Psoas muscle (tissue), 8 donors: ENCODE measurements around the gene ULK1. TPM values are rescaled to one million over a fixed set of nuclear protein-coding genes. Genes with fewer than 3 reads are reported as not detected.
A peak's percentile ranks its signal among the peaks of the same experiment; 100 is the strongest.

Experiments
- ATAC-seq, 4 donors: fragments of 200-7000 bp; cut with Tn5 transposase; one replicate each; pipeline ENCODE4 v1.9.1; 2020; ENCODE audit warnings: moderate library complexity in 3 of 4, mild to moderate bottlenecking in 2 of 4
- DNase-seq, 2 donors: peaks; one replicate each; pipeline ENCODE4 v3.0.0-alpha.2; 2020
- H3K27ac ChIP-seq: fragments of 200-600 bp; one replicate; pipeline ENCODE4 v1.8.0; 2022
- H3K27me3 ChIP-seq, 3 donors: fragments of 200-600 bp in 1 of 3; one replicate each; pipeline versions ENCODE4 v1.6.1 to v1.8.0; 2013 to 2022; ENCODE audit warnings: low read length in 2 of 3, mild to moderate bottlenecking in 2 of 3, moderate library complexity in 1 of 3; ENCODE audit not compliant: insufficient read depth in 3 of 3
- H3K36me3 ChIP-seq, 2 donors: fragments of 200-600 bp in 1 of 2; one replicate each; pipeline versions ENCODE4 v1.6.1 to v1.8.0; 2013 to 2022; ENCODE audit warnings: low read depth in 1 of 2, mild to moderate bottlenecking in 1 of 2, moderate library complexity in 1 of 2; ENCODE audit not compliant: insufficient read depth in 1 of 2
- H3K4me1 ChIP-seq: fragments of 200-600 bp; one replicate; pipeline ENCODE4 v1.8.0; 2022
- H3K4me3 ChIP-seq: fragments of 200-600 bp; one replicate; pipeline ENCODE4 v1.8.0; 2022; ENCODE audit warnings: mild to moderate bottlenecking
- H3K9me3 ChIP-seq: fragments of 200-600 bp; one replicate; pipeline ENCODE4 v1.8.0; 2022
- CTCF ChIP-seq: fragments of 200-600 bp; IDR thresholded peaks from one replicate; pipeline ENCODE4 v1.8.0; 2022; ENCODE audit warnings: antibody characterized with exemption
- WGBS, 3 donors: extraction: QIAGEN DNeasy Blood & Tissue Kit; methylation state at CpG; one replicate each; pipeline versions ENCODE4 v1.1.6 to v1.1.7; 2013; 5-methylcytosine and 5-hydroxymethylcytosine counted together
- intact Hi-C, 2 donors: fragments of 100-400 bp; cut with DNase I; formaldehyde crosslinking; loops; one replicate each; pipeline versions ENCODE4 v1.11.0 to v1.14.2; 2022
- polyA plus RNA-seq, 3 donors: library from polyadenylated mRNA; stranded (reverse); fragments of 200-250 nt; gene quantifications; one replicate each; pipeline ENCODE4 v1.2.3, GENCODE V29; 2013
- total RNA-seq, 4 donors: library from RNA; stranded (reverse); fragmentation: NEBNext Ultra II Directional in 2 of 4; extraction: Animal tissue kit (Norgen Biotek cat#: 25700) in 2 of 4; gene quantifications; one replicate each; pipeline versions ENCODE4 v1.2.1 to v1.2.4, GENCODE V29; 2021 to 2023
- donor health status: healthy with polysubstance abuse.
- donor health status: DM: no; HTN: no; CAD: no; lungs with moderate emphysema.
- donor health status: Bipolar disorder and iron deficiency.
- donor health status: healthy.
- donor health status: DM: yes; HTN: yes; CAD: no.
- donor health status: DM: no; HTN: no; CAD: no.
- donor health status: DM: no; HTN: no; CAD: no.
- donor health status: DM: yes; HTN: yes; CAD: no.

The ULK1 gene
- total and polyA plus RNA-seq, 7 donors = 4.1 to 90.4 (median 58.0) TPM

- intact Hi-C loops = no loop called here
- peak overlapping the region; percentile 25 for H3K27ac ChIP-seq
- no peaks in the 10 kb centered on the region for H3K9me3 ChIP-seq
- no peak overlapping the region for H3K4me3 ChIP-seq
- WGBS, 3 donors = 69 to 73% (median 71%) methylated on average over 26 of the region's 26 CpGs
- H3K36me3 ChIP-seq = peaks cover 0 to 4% of the 10 kb centered on the region in 2 donors
- TF ChIP-seq CTCF = no peak
- H3K4me1 ChIP-seq = peaks cover 13% of the 10 kb centered on the region
- no peak for DNase-seq
- no peaks in the 10 kb centered on the region for H3K27me3 ChIP-seq
- ATAC-seq = no peak
Observed at GRCh38 chr12:131892711-131893604, 1.5 kb upstream of the ULK1 start.

- H3K27ac ChIP-seq = peak overlapping the region; percentile 98
- intact Hi-C loops = no loop called here
- no peak for TF ChIP-seq CTCF
- H3K4me3 ChIP-seq = peak overlapping the region; percentile 78
- WGBS, 3 donors = 39 to 50% (median 42%) methylated on average over 15 to 18 of the region's 19 CpGs
- DNase-seq (no peak), ATAC-seq (no peak)
- peaks cover 21% of the 10 kb centered on the region for H3K4me1 ChIP-seq
- H3K36me3 ChIP-seq = peaks cover 0 to 4% of the 10 kb centered on the region in 2 donors
- no peaks in the 10 kb centered on the region for H3K27me3 ChIP-seq
- no peaks in the 10 kb centered on the region for H3K9me3 ChIP-seq
Observed at GRCh38 chr12:131893605-131894312, 663 bp upstream of the ULK1 start.

- intact Hi-C loops = loop anchor here in 1 of 2 donors (5.0 kb wide), 1 partner anchor 52 kb away; the partner anchor contains the start of gene EP400
- H3K4me1 ChIP-seq = peaks cover 32% of the 10 kb centered on the region
- H3K4me3 ChIP-seq = peak overlapping the region; percentile 78
- no peaks in the 10 kb centered on the region for H3K27me3 ChIP-seq
- ATAC-seq (no peak), DNase-seq (peak in 1 of 2 donors; percentile 66)
- no peaks in the 10 kb centered on the region for H3K9me3 ChIP-seq
- peaks cover 0 to 4% of the 10 kb centered on the region in 2 donors for H3K36me3 ChIP-seq
- no peak for TF ChIP-seq CTCF
- 1% methylated on average over 26 to 54 of the region's 54 CpGs for WGBS, 3 donors
- H3K27ac ChIP-seq = peak overlapping the region; percentile 98
Observed at GRCh38 chr12:131894981-131895639, 688 bp downstream of the ULK1 start.

DNA sequence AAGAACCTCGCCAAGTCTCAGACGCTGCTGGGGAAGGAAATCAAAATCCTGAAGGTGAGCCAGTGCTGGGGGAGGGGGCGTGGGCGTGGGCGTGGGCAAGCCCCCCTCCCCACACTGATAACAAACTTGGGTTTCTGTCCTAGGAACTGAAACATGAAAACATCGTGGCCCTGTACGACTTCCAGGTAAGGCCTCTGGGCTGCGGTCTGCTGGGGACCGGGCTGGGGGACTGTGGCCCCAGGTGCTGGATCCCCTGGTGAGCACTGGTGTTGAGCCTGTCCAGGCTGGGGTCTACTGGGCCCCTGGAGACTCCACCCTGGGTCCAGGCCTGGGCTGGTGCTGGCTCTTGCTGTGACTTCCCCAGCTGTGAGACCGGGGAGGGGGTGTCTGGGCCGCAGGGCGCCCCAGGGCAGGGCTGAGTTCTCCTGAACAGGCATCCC lies 1.2 kb downstream of the ULK1 start:
- ATAC-seq = no peak
- 1 to 2% (median 2%) methylated on average over 12 of the region's 12 CpGs for WGBS, 3 donors
- Histone ChIP-seq H3K4me1 (peaks cover 38% of the 10 kb centered on the region), H3K4me3 (peak overlapping the region; percentile 78), H3K27me3 (no peaks in the 10 kb centered on the region), H3K9me3 (no peaks in the 10 kb centered on the region), H3K27ac (peak overlapping the region; percentile 98), H3K36me3 (peaks cover 0 to 8% of the 10 kb centered on the region in 2 donors)
- intact Hi-C loops = loop anchor here (2.0 to 5.0 kb wide), 3 partner anchors 33 to 53 kb away; partner anchors contain the start of genes EP400 (in 2 of the 2) and PUS1 (in 1 of the 2)
- DNase-seq = no peak
- TF ChIP-seq CTCF = no peak
